Endothelial cell of umbilical vein (primary cell): ENCODE data around the gene APBA2. TPM values are rescaled to one million over a fixed set of nuclear protein-coding genes. Genes with fewer than 3 reads are reported as not detected.

Source experiments
- BruUV-seq: library from RNA; stranded (reverse); fragments of 400-500 nt; replicated peaks from 2 replicates; lab custom pipeline; 2021; lab: Mats Ljungman, UMichigan
- CTCF ChIA-PET: fragments of 300-600, 350-600 bp; sonication (Branson Sonifier 250); formaldehyde crosslinking; loops from one replicate; lab custom pipeline; 2021; ENCODE audit warnings: antibody characterized with exemption, inconsistent platforms; lab: Charles Lee
- POLR2A ChIA-PET: fragments of 300-600, 350-600 bp; sonication (Branson Sonifier 250); formaldehyde crosslinking; loops from one replicate; lab custom pipeline; 2021; ENCODE audit warnings: antibody characterized with exemption, inconsistent platforms; lab: Charles Lee
- DNase-seq: peaks from one replicate; pipeline ENCODE4 v3.0.0-alpha.2; 2011; ENCODE audit warnings: low read depth, low spot score
- FAIRE-seq: peaks from 2 replicates; lab custom pipeline; 2011; peaks lifted over from hg19 to GRCh38; lab: Jason Lieb, UNC
- H2AFZ ChIP-seq: 2 replicates; pipeline ENCODE4 v1.6.0; 2012; ENCODE audit warnings: low read depth, low read length, control low read depth, inconsistent platforms
- H3K27ac ChIP-seq: 2 replicates; pipeline ENCODE4 v1.5.1; 2011; ENCODE audit warnings: low read depth, mild to moderate bottlenecking, control low read depth, low read length, moderate library complexity; ENCODE audit not compliant: insufficient read depth
- H3K27me3 ChIP-seq, 2 experiments: 2 replicates each; pipeline versions ENCODE4 v1.6.0 to v1.6.1; 2011; ENCODE audit warnings: low read length in 2 of 2, mixed read lengths in 1 of 2; ENCODE audit not compliant: control insufficient read depth in 2 of 2, insufficient read depth in 2 of 2
- H3K36me3 ChIP-seq, 2 experiments: 2 replicates in 1 of 2; 3 replicates in 1 of 2; pipeline ENCODE4 v1.5.1; 2011; ENCODE audit warnings: low read length in 2 of 2, mild to moderate bottlenecking in 1 of 2, moderate library complexity in 1 of 2; ENCODE audit not compliant: control insufficient read depth in 2 of 2, insufficient read depth in 2 of 2; ENCODE audit errors: extremely low read depth in 1 of 2
- H3K4me1 ChIP-seq: 3 replicates; pipeline ENCODE4 v1.5.1; 2011; ENCODE audit warnings: mild to moderate bottlenecking, low read length; ENCODE audit not compliant: control insufficient read depth, insufficient read depth; ENCODE audit errors: extremely low read depth
- H3K4me2 ChIP-seq: 2 replicates; pipeline ENCODE4 v1.6.1; 2011; ENCODE audit warnings: low read length, control low read depth, mixed read lengths; ENCODE audit not compliant: insufficient read depth
- H3K4me3 ChIP-seq, 3 experiments: fragments of 200-600 bp in 1 of 3; sonication (generic), shearing (Covaris generic) in 1 of 3; replicated peaks in 1 of 3; 2 replicates each; pipeline ENCODE4 v1.5.1; 2011 to 2016; ENCODE audit warnings: control low read depth in 3 of 3, low read length in 3 of 3, mild to moderate bottlenecking in 2 of 3, inconsistent platforms in 1 of 3, low read depth in 1 of 3, moderate library complexity in 1 of 3; ENCODE audit not compliant: insufficient read depth in 1 of 3
- H3K79me2 ChIP-seq: 2 replicates; pipeline ENCODE4 v1.6.0; 2012; ENCODE audit warnings: low read length, inconsistent platforms; ENCODE audit not compliant: control insufficient read depth, insufficient read depth
- H3K9ac ChIP-seq: replicated peaks from 2 replicates; pipeline ENCODE3; 2011; ENCODE audit warnings: low read length, control low read depth; ENCODE audit not compliant: insufficient read depth; ENCODE audit errors: extremely low read depth
- H3K9me1 ChIP-seq: replicated peaks from 3 replicates; pipeline ENCODE4 v1.6.0; 2011; ENCODE audit warnings: mild to moderate bottlenecking, low read length; ENCODE audit not compliant: control insufficient read depth, insufficient read depth; ENCODE audit errors: extremely low read depth
- H3K9me3 ChIP-seq: replicated peaks from 2 replicates; pipeline ENCODE4 v1.5.1; 2012; ENCODE audit warnings: low read length, inconsistent platforms; ENCODE audit not compliant: control insufficient read depth, insufficient read depth
- H4K20me1 ChIP-seq: replicated peaks from 2 replicates; pipeline ENCODE3; 2011; ENCODE audit warnings: mild to moderate bottlenecking, low read length; ENCODE audit not compliant: control insufficient read depth, insufficient read depth; ENCODE audit errors: extremely low read depth
- EZH2 ChIP-seq: IDR thresholded peaks from 2 replicates; pipeline ENCODE4 v1.6.1; 2012; ENCODE audit warnings: borderline replicate concordance, low read depth, mild to moderate bottlenecking, moderate library complexity, low read length, inconsistent platforms; ENCODE audit not compliant: severe bottlenecking
- FOS ChIP-seq: IDR thresholded peaks from 2 replicates; pipeline ENCODE4 v1.6.1; 2011; ENCODE audit warnings: mild to moderate bottlenecking, low read length, moderate library complexity, borderline replicate concordance; ENCODE audit not compliant: insufficient read depth
- GATA2 ChIP-seq: IDR thresholded peaks from 2 replicates; pipeline ENCODE4 v1.7.0; 2011; ENCODE audit warnings: low read depth, mild to moderate bottlenecking, moderate library complexity, mixed read lengths, low read length; ENCODE audit not compliant: insufficient read length, insufficient read depth
- JUN ChIP-seq: IDR thresholded peaks from 2 replicates; pipeline ENCODE4 v1.6.1; 2011; ENCODE audit warnings: borderline replicate concordance, low read depth; ENCODE audit not compliant: insufficient read length, insufficient read depth
- MYC ChIP-seq: IDR thresholded peaks from one replicate; pipeline ENCODE4 v1.6.1; 2011; ENCODE audit warnings: mild to moderate bottlenecking, low read depth, low read length
- POLR2A ChIP-seq: IDR thresholded peaks from 2 replicates; pipeline ENCODE4 v1.6.1; 2012; ENCODE audit warnings: low read depth, mild to moderate bottlenecking, control low read depth, low read length
- POLR2AphosphoS5 ChIP-seq: IDR thresholded peaks from 2 replicates; pipeline ENCODE4 v1.6.1; 2012; ENCODE audit warnings: low read depth, mild to moderate bottlenecking, control low read depth, low read length, moderate library complexity; ENCODE audit not compliant: insufficient read depth
- dilution Hi-C: fragments of 300-500 bp; cut with MboI; formaldehyde crosslinking; loops from one replicate; pipeline ENCODE4 v1.15.0; 2019; ENCODE audit warnings: low sequenced_read_pairs; ENCODE audit not compliant: extremely low pct_ligation_motif_present
- intact Hi-C: fragments of 100-400 bp; cut with micrococcal nuclease; formaldehyde crosslinking; loops from one replicate; pipeline ENCODE4 v1.10.0; 2022
- polyA plus RNA-seq, 4 experiments: library from polyadenylated mRNA; depleted of rRNA in 3 of 4; stranded (reverse) in 3 of 4; unstranded in 1 of 4; fragments of >200 nt; gene quantifications; 2 replicates each; pipeline versions ENCODE4 v1.2.1 to v1.2.3, GENCODE V29; 2011 to 2012; ENCODE audit warnings: missing spikeins in 1 of 4
- total RNA-seq: library from RNA; stranded (reverse); gene quantifications from 2 replicates; pipeline ENCODE4 v1.2.3, GENCODE V29; 2021
- TF ChIP-seq, protein P1 (sequence below), 2 donors: IDR thresholded peaks; 1 replicate in 1 of 2; 2 replicates in 1 of 2; pipeline ENCODE4 v1.5.1; 2011; ENCODE audit warnings: low read length in 2 of 2, mild to moderate bottlenecking in 2 of 2, moderate library complexity in 2 of 2, control low read depth in 1 of 2, inconsistent platforms in 1 of 2, low read depth in 1 of 2; ENCODE audit not compliant: insufficient read depth in 1 of 2; ENCODE audit errors: extremely low read depth in 1 of 2
- TF ChIP-seq, protein P2 (sequence below): IDR thresholded peaks from 2 replicates; pipeline ENCODE4 v1.6.1; 2011; ENCODE audit not compliant: insufficient read depth, insufficient read length

APBA2 gene
- total and polyA plus RNA-seq, 2 donors (not counting 3 experiments of a cell fraction or from before 2014, with no cell fraction given), result 5.7 to 11.1 TPM

DNA sequence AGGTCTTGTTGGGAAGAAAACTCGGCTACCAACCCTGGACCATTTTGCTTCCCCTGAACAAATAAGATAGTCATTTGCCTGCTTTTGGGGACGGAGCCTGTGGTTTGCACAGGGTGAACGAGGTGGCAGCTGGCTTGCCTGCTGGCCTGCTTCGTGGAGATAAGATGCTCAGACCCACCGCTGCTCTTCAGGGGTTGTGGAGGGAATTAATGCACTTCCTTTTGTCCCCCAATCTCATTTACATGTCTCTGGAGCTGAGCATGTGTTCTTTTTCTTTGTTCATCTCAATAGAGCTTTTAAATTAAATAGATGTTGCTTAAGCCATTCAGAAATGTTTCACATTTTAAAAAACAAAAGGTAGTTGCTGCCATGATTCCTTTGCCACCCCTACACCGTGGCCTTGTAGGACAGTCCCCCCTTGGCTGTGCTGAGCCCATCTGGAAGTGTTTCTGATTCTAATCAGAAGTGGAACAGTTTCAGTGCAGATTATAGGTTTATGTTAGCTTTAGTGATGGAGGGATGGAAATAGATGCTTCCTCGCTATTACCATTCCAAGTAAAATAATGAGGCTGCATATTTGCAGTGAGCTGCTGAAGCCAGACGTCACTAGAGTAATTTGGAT, 25.6 kb downstream of the APBA2 start:
- FAIRE-seq, result no peak
- CTCF ChIA-PET, result interaction anchor here (1.4 kb wide), 1 partner anchor 9 kb away, joined by 5 read pairs; no protein-coding TSS in a partner anchor
- no TSS peak for BruUV-seq
- TF ChIP-seq JUN, result no peak
- TF ChIP-seq POLR2AphosphoS5, result no peak
- TF ChIP-seq, protein P1, sequence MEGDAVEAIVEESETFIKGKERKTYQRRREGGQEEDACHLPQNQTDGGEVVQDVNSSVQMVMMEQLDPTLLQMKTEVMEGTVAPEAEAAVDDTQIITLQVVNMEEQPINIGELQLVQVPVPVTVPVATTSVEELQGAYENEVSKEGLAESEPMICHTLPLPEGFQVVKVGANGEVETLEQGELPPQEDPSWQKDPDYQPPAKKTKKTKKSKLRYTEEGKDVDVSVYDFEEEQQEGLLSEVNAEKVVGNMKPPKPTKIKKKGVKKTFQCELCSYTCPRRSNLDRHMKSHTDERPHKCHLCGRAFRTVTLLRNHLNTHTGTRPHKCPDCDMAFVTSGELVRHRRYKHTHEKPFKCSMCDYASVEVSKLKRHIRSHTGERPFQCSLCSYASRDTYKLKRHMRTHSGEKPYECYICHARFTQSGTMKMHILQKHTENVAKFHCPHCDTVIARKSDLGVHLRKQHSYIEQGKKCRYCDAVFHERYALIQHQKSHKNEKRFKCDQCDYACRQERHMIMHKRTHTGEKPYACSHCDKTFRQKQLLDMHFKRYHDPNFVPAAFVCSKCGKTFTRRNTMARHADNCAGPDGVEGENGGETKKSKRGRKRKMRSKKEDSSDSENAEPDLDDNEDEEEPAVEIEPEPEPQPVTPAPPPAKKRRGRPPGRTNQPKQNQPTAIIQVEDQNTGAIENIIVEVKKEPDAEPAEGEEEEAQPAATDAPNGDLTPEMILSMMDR (IDR thresholded peaks at IDR 0.05; ENCODE audit: extremely low read depth in 1 of 2, insufficient read depth in 1 of 2, low read depth in 1 of 2, low read length in 2 of 2), result no peak
- TF ChIP-seq FOS, result no peak
- TF ChIP-seq MYC, result no peak
- TF ChIP-seq, protein P2, sequence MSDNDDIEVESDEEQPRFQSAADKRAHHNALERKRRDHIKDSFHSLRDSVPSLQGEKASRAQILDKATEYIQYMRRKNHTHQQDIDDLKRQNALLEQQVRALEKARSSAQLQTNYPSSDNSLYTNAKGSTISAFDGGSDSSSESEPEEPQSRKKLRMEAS, result no peak
- no peak for TF ChIP-seq EZH2
- TF ChIP-seq POLR2A, result no peak
- no peak for TF ChIP-seq GATA2
- no peaks in the 10 kb centered on the region for H3K36me3 ChIP-seq
- H3K4me3 ChIP-seq, result no peak overlapping the region
- H3K9me1 ChIP-seq, result no peaks in the 10 kb centered on the region
- no peaks in the 10 kb centered on the region for H3K4me1 ChIP-seq
- no peaks in the 10 kb centered on the region for H4K20me1 ChIP-seq
- POLR2A ChIA-PET, result no interaction called here
- intact Hi-C loops, result no loop called here
- H3K4me2 ChIP-seq, result no peak overlapping the region
- H2AFZ ChIP-seq, result no peak overlapping the region
- dilution Hi-C loops, result no loop called here
- no peak for DNase-seq
- no peaks in the 10 kb centered on the region for H3K9me3 ChIP-seq
- no peaks in the 10 kb centered on the region for H3K79me2 ChIP-seq
- H3K27me3 ChIP-seq, result no peaks in the 10 kb centered on the region
- H3K9ac ChIP-seq, result no peak overlapping the region
- no peak overlapping the region for H3K27ac ChIP-seq
